Measurements from ENCODE around the gene SEC16A. TPM values are rescaled to one million over a fixed set of nuclear protein-coding genes. Genes with fewer than 3 reads are reported as not detected.

The SEC16A gene, protein sequence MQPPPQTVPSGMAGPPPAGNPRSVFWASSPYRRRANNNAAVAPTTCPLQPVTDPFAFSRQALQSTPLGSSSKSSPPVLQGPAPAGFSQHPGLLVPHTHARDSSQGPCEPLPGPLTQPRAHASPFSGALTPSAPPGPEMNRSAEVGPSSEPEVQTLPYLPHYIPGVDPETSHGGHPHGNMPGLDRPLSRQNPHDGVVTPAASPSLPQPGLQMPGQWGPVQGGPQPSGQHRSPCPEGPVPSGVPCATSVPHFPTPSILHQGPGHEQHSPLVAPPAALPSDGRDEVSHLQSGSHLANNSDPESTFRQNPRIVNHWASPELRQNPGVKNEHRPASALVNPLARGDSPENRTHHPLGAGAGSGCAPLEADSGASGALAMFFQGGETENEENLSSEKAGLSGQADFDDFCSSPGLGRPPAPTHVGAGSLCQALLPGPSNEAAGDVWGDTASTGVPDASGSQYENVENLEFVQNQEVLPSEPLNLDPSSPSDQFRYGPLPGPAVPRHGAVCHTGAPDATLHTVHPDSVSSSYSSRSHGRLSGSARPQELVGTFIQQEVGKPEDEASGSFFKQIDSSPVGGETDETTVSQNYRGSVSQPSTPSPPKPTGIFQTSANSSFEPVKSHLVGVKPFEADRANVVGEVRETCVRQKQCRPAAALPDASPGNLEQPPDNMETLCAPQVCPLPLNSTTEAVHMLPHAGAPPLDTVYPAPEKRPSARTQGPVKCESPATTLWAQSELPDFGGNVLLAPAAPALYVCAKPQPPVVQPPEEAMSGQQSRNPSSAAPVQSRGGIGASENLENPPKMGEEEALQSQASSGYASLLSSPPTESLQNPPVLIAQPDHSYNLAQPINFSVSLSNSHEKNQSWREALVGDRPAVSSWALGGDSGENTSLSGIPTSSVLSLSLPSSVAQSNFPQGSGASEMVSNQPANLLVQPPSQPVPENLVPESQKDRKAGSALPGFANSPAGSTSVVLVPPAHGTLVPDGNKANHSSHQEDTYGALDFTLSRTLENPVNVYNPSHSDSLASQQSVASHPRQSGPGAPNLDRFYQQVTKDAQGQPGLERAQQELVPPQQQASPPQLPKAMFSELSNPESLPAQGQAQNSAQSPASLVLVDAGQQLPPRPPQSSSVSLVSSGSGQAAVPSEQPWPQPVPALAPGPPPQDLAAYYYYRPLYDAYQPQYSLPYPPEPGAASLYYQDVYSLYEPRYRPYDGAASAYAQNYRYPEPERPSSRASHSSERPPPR (N-terminal part only)
- total RNA-seq, result 24.3 and 28.4 TPM in 2 replicates

GRCh38 chr9:136482793-136483588 lies at the start of gene SEC16A:
Gene SEC16A (minus strand): TSS chr9:136483040. CDS start chr9:136477615, 5,425 bp downstream.

DNA sequence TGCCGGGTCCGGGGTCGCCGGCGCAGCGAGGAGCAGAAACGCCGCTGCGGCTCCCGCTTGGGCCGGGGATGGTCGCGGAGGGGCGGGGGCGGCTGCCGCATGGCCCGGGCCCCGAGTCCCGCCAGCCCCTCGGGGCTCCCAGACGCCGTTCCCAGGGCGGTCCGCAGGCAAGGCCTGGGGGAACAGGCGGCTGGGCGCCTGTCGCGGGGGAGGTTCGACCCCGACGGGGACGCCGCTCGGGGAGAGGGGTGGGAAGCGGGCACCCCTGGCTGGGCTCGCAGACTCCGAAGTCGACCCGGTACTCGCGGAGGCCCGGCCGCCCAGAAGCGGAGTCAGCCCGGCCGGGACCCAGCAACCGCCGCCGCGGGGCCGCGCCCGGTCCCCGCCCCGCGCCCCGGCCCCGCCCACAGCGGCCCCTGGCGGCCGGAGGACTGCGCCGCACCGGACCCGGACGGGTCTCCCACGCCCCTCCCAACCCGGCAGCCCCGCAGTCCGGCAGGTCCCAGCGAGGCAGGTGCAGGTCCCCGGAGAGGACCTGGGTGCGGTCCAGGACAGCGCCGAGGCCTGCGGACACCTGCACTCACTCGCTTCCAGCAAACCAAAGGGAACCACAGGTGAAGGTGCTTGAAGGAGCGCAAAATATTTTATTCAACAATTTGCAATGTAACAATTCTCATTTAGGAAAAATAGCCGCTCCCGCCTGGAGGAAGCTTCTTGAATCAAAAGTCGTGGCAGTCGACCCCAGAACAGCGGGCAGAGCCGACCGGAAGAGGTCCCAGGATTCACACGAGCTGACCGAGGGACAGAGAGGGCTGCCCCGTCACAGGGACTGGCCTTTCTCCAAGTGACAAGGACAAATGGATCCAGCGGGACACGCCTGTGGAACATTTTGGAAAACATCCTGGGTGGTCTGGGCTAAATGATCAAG lies 43.1 kb downstream of the SEC16A start, which contains the start of gene INPP5E:
INPP5E (minus strand) TSS at position 365 of the 928 bp plus-strand sequence. CDS start 426 bp downstream, outside the sequence.

DNA sequence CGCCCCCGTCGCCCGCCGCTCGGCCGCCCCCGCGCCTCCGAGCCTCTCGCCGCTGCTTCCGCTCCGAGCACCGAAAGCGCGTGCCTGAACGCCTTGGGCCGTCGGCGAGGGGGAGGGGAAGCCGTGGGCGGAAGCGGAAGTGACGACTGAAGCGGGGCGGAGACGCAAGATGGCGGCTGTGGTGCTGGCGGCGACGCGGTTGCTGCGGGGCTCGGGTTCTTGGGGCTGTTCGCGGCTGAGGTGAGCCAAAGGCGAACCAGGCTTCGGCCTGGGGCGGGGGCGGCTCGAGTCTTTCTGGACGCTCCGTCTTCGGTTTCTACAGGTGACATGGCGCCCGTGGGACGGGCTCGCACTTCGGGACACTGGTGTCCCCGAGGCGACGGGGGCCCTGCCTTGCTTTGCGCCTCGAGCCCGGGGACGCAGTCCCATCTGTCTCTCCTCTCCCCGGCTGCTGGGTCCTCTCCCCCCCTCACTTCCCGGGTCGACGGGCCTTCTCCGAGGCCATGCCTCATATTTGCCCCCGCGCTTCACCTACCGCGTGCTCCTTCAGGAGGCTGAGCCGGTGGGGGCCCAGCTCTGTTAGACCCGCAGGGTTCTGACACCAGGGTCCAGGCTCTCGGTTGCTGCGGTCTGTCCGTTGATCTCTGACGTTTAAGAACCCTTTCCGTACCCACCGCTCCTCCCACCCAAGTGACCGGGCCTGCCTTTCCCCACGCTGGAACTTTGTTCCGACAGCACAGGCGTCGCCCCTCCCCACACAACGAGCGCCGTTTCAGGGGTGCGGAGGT lies 72.1 kb downstream of the SEC16A start, which contains the start of the genes ENTR1 and PMPCA:
ENTR1 (minus strand) TSS at position 115 of the 788 bp plus-strand sequence. CDS start 217 bp downstream, outside the sequence.
PMPCA (plus strand) TSS at position 159 of the 788 bp plus-strand sequence; CDS start at position 170, 11 bp downstream.

GRCh38 chr9:136400038-136400834 lies 82.6 kb downstream of the SEC16A start, which contains the start of gene SNAPC4:
Gene SNAPC4 (minus strand): TSS chr9:136400170. CDS start chr9:136398428, 1,742 bp downstream.

Other genes starting within 250 kb of the SEC16A start
- 17.7 and 19.0 TPM in 2 replicates for gene QSOX2, start 237.2 kb downstream of the SEC16A start, total RNA-seq
- under 0.01 TPM in 1 of 2 replicates, not detected in the other for gene CCDC187, start 178.9 kb downstream of the SEC16A start, total RNA-seq
- 66.4 and 97.5 TPM in 2 replicates for gene GPSM1, start 155.5 kb downstream of the SEC16A start, total RNA-seq
- 17.4 and 19.1 TPM in 2 replicates for gene DNLZ, start 119.3 kb downstream of the SEC16A start, total RNA-seq
- 2.1 and 3.4 TPM in 2 replicates for gene CARD9, start 109.4 kb downstream of the SEC16A start, total RNA-seq
- gene SNAPC4, start 82.9 kb downstream of the SEC16A start, total RNA-seq, result 7.5 and 8.5 TPM in 2 replicates
- 37.0 and 43.4 TPM in 2 replicates for gene ENTR1, start 72.4 kb downstream of the SEC16A start, total RNA-seq
- gene PMPCA, start 72.4 kb downstream of the SEC16A start, total RNA-seq, result 48.4 and 59.9 TPM in 2 replicates
- 9.1 and 10.7 TPM in 2 replicates for gene INPP5E, start 43.2 kb downstream of the SEC16A start, total RNA-seq
- 10.7 and 24.4 TPM in 2 replicates for gene NOTCH1, start 63.0 kb upstream of the SEC16A start, total RNA-seq
- 7.2 and 12.2 TPM in 2 replicates for gene EGFL7, start 179.9 kb upstream of the SEC16A start, total RNA-seq
- gene AGPAT2, start 204.4 kb upstream of the SEC16A start, total RNA-seq, result 52.0 and 54.6 TPM in 2 replicates
- 0.22 and 1.1 TPM in 2 replicates for gene DIPK1B, start 229.5 kb upstream of the SEC16A start, total RNA-seq